Activated CD8-positive, alpha-beta T cell treated with anti-CD3 and anti-CD28 coated beads for 36 hours (primary cell): ENCODE results near the gene LOXL4. TPM values are rescaled to one million over a fixed set of nuclear protein-coding genes. Genes with fewer than 3 reads are reported as not detected.

Source experiments
- ATAC-seq: fragments of 200-7000 bp; cut with Tn5 transposase; one replicate; pipeline ENCODE4 v1.10.0; 2021; ENCODE audit warnings: mild to moderate bottlenecking, moderate library complexity
- CTCF ChIA-PET: fragments of 350-600 bp; sonication (Branson Sonifier 250); formaldehyde crosslinking; loops from one replicate; lab custom pipeline; 2021; ENCODE audit warnings: antibody characterized with exemption; lab: Charles Lee
- POLR2A ChIA-PET: fragments of 350-600 bp; sonication (Branson Sonifier 250); formaldehyde crosslinking; loops from one replicate; lab custom pipeline; 2021; ENCODE audit warnings: antibody characterized with exemption; lab: Charles Lee
- DNase-seq: peaks from one replicate; pipeline ENCODE4 v3.0.0-alpha.2; 2020
- H3K27ac Mint-ChIP-seq: one replicate; pipeline ENCODE4 v1.8.0; 2021; ENCODE audit warnings: mild to moderate bottlenecking, mixed read lengths
- H3K27me3 Mint-ChIP-seq: one replicate; pipeline ENCODE4 v1.8.0; 2021; ENCODE audit warnings: mixed read lengths
- H3K36me3 Mint-ChIP-seq: one replicate; pipeline ENCODE4 v1.8.0; 2021; ENCODE audit warnings: low read depth, mixed read lengths
- H3K4me1 Mint-ChIP-seq: one replicate; pipeline ENCODE4 v1.8.0; 2021; ENCODE audit warnings: low read depth, mixed read lengths
- H3K4me3 Mint-ChIP-seq: one replicate; pipeline ENCODE4 v1.8.0; 2021; ENCODE audit warnings: mild to moderate bottlenecking, moderate library complexity, mixed read lengths
- H3K9me3 Mint-ChIP-seq: one replicate; pipeline ENCODE4 v1.8.0; 2021; ENCODE audit warnings: mixed read lengths
- CTCF ChIP-seq: fragments of 200-600 bp; IDR thresholded peaks from one replicate; pipeline ENCODE4 v1.8.0; 2022; ENCODE audit warnings: antibody characterized with exemption, mild to moderate bottlenecking
- intact Hi-C: fragments of 100-400 bp; cut with micrococcal nuclease; formaldehyde crosslinking; loops from one replicate; pipeline ENCODE4 v1.10.0; 2022
- total RNA-seq, 2 experiments: library from RNA; stranded (reverse); gene quantifications; one replicate each; pipeline ENCODE4 v1.2.3, GENCODE V29; 2021

LOXL4 gene
- total RNA-seq, 2 experiments from 2014 or later = not detected

- Mint-ChIP-seq H3K4me1 (peaks cover 25% of the 10 kb centered on the region), H3K4me3 (no peak overlapping the region), H3K9me3 (peaks cover 8% of the 10 kb centered on the region), H3K27me3 (no peaks in the 10 kb centered on the region), H3K36me3 (peaks cover 46% of the 10 kb centered on the region), H3K27ac (no peak overlapping the region)
- ATAC-seq = no peak
- ChIA-PET CTCF (interaction anchor here (1.2 kb wide), 1 partner anchor 56 kb away, joined by 3 read pairs; no protein-coding TSS in a partner anchor), POLR2A (no interaction called here)
- intact Hi-C loops = no loop called here
- no peak for TF ChIP-seq CTCF
- DNase-seq = no peak
These were observed 41.4 kb downstream of the LOXL4 start for GRCh38 chr10:98226508-98227144.

DNA sequence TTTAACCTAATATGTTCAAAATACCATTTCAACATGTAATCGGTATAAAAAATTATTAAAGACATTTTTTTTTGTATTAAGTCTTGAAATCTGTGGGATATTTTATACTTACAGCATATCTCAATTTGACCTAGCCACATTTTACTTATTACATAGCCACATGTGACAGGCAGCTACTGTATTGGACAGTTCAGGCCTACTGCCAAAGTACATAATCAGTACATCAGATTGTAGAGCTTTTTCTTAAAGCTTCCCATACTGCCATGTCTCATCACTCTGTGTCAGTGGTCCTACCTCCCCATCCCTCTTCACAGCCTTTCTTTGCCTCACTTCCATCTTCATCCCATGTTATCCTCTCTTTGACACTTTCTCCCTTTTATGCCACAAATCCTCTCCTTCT is 43.0 kb downstream of the LOXL4 start:
- Mint-ChIP-seq H3K9me3 (peaks cover 8% of the 10 kb centered on the region), H3K36me3 (peaks cover 42% of the 10 kb centered on the region), H3K4me1 (peaks cover 21% of the 10 kb centered on the region), H3K27me3 (no peaks in the 10 kb centered on the region), H3K27ac (no peak overlapping the region), H3K4me3 (no peak overlapping the region)
- ChIA-PET CTCF (no interaction called here), POLR2A (no interaction called here)
- no peak for DNase-seq
- ATAC-seq = no peak
- intact Hi-C loops = no loop called here
- TF ChIP-seq CTCF = no peak

DNA sequence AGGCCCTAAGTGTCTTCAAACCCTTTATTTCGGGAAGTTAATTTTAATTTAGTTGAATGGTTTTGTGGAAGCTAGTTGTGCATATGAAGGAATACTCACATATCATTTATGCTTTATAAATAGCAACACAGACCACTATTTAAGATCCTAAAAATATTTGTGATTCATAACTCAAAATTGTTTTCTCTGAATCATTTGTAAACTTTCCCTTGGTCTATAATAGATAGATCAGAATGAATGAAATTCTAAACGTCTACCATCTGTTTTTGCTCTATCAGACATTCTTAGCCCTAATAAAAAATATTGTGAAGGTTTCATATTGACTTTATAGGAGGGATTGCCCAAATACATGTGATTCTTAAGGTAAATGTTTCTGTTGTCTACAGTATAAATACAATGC is 43.5 kb downstream of the LOXL4 start:
- no peak for ATAC-seq
- Mint-ChIP-seq H3K27me3 (no peaks in the 10 kb centered on the region), H3K4me1 (peaks cover 21% of the 10 kb centered on the region), H3K4me3 (no peak overlapping the region), H3K27ac (no peak overlapping the region), H3K9me3 (peaks cover 13% of the 10 kb centered on the region), H3K36me3 (peaks cover 44% of the 10 kb centered on the region)
- DNase-seq = no peak
- no peak for TF ChIP-seq CTCF
- intact Hi-C loops = no loop called here
- POLR2A ChIA-PET = no interaction called here
- CTCF ChIA-PET = no interaction called here

DNA sequence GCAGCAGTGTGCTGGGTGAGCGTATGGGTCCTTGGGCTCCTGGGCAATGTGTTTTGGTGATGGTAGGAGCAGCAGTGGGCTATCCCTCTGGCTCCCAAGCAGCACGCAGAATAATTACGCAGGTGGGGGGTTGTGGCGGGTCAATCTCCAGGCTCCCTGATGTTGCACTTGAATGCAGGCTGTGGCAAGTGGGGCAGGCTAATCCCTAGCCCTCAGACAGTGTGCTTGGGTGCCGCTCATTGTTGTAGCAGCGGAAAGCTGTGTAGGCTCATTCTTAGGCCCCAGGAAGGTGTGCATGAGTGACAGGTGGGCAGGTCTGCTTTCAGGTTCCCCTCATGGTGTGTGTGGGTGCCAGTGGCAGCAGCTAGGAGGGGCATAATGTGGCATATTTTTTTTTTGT is 44.1 kb downstream of the LOXL4 start:
- ATAC-seq = no peak
- intact Hi-C loops = no loop called here
- H3K9me3 Mint-ChIP-seq = peaks cover 18% of the 10 kb centered on the region
- POLR2A ChIA-PET = no interaction called here
- no peak overlapping the region for H3K4me3 Mint-ChIP-seq
- H3K4me1 Mint-ChIP-seq = peaks cover 23% of the 10 kb centered on the region
- H3K27ac Mint-ChIP-seq = no peak overlapping the region
- CTCF ChIA-PET = no interaction called here
- H3K36me3 Mint-ChIP-seq = peaks cover 45% of the 10 kb centered on the region
- no peak for DNase-seq
- no peaks in the 10 kb centered on the region for H3K27me3 Mint-ChIP-seq
- TF ChIP-seq CTCF = no peak

- peaks cover 19% of the 10 kb centered on the region for H3K9me3 Mint-ChIP-seq
- TF ChIP-seq CTCF = no peak
- POLR2A ChIA-PET = no interaction called here
- H3K4me1 Mint-ChIP-seq = peaks cover 8% of the 10 kb centered on the region
- DNase-seq = no peak
- intact Hi-C loops = no loop called here
- no peaks in the 10 kb centered on the region for H3K27me3 Mint-ChIP-seq
- CTCF ChIA-PET = interaction anchor here (1.0 to 1.5 kb wide), 2 partner anchors 21 to 48 kb away, joined by 3 to 4 read pairs; no protein-coding TSS in a partner anchor
- H3K27ac Mint-ChIP-seq = no peak overlapping the region
- ATAC-seq = no peak
- no peak overlapping the region for H3K4me3 Mint-ChIP-seq
- peaks cover 54% of the 10 kb centered on the region for H3K36me3 Mint-ChIP-seq
These were observed 50.2 kb downstream of the LOXL4 start for GRCh38 chr10:98217801-98218200.
